HFF-Myc (cell line): ENCODE data around the gene TUT1.

Source experiments
- DNase-seq: peaks from one replicate; pipeline ENCODE4 v3.0.0-alpha.2; 2011; ENCODE audit warnings: low read depth; ENCODE audit errors: extremely low read depth
- H3K4me3 ChIP-seq: replicated peaks from 2 replicates; pipeline ENCODE4 v1.5.1; 2011; ENCODE audit warnings: low read depth, mild to moderate bottlenecking, control low read depth, low read length
- TF ChIP-seq, protein P1 (sequence below): IDR thresholded peaks from 2 replicates; pipeline ENCODE4 v1.5.1; 2012; ENCODE audit warnings: mild to moderate bottlenecking, low read depth, low read length, control low read depth; ENCODE audit errors: missing control alignments

The TUT1 gene

GRCh38 chr11:62546929-62547625, 44.2 kb downstream of the TUT1 start:
- TF ChIP-seq, protein P1, sequence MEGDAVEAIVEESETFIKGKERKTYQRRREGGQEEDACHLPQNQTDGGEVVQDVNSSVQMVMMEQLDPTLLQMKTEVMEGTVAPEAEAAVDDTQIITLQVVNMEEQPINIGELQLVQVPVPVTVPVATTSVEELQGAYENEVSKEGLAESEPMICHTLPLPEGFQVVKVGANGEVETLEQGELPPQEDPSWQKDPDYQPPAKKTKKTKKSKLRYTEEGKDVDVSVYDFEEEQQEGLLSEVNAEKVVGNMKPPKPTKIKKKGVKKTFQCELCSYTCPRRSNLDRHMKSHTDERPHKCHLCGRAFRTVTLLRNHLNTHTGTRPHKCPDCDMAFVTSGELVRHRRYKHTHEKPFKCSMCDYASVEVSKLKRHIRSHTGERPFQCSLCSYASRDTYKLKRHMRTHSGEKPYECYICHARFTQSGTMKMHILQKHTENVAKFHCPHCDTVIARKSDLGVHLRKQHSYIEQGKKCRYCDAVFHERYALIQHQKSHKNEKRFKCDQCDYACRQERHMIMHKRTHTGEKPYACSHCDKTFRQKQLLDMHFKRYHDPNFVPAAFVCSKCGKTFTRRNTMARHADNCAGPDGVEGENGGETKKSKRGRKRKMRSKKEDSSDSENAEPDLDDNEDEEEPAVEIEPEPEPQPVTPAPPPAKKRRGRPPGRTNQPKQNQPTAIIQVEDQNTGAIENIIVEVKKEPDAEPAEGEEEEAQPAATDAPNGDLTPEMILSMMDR, result no peak
- no peak for DNase-seq
- H3K4me3 ChIP-seq, result peak overlapping the region; percentile 99

DNA sequence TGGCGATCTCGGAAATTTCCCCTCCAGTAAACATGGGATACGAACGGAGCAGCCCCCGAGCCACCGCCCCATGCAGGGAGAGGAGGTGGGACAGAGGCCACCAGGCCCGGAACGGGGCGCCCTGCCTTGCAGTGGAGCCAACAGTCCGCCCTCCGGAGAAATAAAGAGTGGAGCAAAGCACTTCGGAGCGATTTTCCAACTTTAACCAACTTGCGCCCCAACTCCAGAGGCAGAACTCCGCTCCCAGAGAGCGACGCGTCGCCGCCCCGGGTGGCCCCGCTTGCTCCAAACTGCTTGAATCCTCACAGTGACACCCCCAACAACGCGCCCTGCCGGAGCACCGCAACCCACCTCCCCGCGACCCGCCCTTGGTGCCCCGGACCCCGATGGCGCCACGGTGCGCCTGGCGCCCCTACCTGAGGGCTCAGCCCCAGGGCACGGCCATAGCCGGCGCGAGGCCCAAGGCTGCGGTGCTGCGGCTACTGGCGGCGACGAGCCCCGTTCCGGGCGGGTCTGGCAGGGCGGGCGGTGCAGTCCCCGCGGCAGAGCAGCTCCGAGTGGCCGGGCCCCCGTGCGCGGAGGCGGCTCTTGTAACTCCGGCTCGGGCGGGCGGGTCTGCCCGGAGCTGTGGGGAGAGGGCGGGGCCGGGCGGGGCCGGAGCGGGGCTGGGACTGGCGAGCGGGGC, 44.9 kb downstream of the TUT1 start, which contains the start of gene AHNAK:
AHNAK (minus strand) TSS at position 563 of the 685 bp plus-strand sequence. CDS start 10,708 bp downstream, outside the sequence.
- peak within 1 kb of the TSS; percentile 99 for H3K4me3 ChIP-seq
- DNase-seq, result no peak
- TF ChIP-seq, protein P1, result no peak

- peak; percentile 90 for DNase-seq
- TF ChIP-seq, protein P1, result no peak
- peak overlapping the region; percentile 99 for H3K4me3 ChIP-seq
Measured at GRCh38 chr11:62545437-62546243, 45.7 kb downstream of the TUT1 start.

GRCh38 chr11:62544581-62545436, 46.5 kb downstream of the TUT1 start:
- TF ChIP-seq, protein P1, result no peak
- H3K4me3 ChIP-seq, result peak overlapping the region; percentile 99
- no peak for DNase-seq

- peak overlapping the region; percentile 99 for H3K4me3 ChIP-seq
- TF ChIP-seq, protein P1, result no peak
- no peak for DNase-seq
Measured at GRCh38 chr11:62543680-62544444, 47.5 kb downstream of the TUT1 start.
